GM04504 (cell line): ENCODE results near the gene SMG6.
"Not testable (repeated sequence)": the region's sequence is repeated elsewhere in the genome, so short reads cannot be mapped to it uniquely, and the experiment has no call there.

ENCODE experiments used
- DNase-seq: peaks from one replicate; pipeline ENCODE4 v3.0.0-alpha.2; 2012; ENCODE audit warnings: low read depth

Gene SMG6

DNA sequence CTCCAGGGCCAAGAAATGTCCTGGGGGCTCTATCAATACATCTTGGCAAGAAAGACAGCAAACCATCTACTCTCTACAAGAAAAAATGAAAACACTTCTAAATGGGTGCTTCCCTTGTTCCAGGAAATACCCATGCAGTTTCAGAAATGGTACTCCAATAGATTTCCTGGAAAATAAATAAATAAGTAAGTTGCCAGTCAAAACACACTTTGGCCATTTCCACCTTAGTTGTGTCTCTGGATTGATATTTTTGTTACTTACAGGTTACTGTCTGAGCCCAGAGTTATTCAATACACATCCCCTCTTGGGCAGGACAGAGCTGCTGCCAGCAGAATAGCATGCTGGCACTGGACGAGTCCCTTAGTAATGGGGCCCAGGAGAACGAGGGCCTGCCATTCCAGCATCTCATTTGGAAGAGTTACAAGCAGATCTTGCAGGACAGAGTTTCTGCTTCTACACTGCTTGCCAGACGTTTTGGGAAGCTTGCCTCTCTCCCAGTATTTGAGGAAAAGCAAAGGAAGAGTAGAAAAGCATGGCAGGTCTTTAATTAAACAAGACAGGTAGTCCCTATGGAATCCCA is 100.5 kb downstream of the SMG6 start:
- no peak for DNase-seq

DNA sequence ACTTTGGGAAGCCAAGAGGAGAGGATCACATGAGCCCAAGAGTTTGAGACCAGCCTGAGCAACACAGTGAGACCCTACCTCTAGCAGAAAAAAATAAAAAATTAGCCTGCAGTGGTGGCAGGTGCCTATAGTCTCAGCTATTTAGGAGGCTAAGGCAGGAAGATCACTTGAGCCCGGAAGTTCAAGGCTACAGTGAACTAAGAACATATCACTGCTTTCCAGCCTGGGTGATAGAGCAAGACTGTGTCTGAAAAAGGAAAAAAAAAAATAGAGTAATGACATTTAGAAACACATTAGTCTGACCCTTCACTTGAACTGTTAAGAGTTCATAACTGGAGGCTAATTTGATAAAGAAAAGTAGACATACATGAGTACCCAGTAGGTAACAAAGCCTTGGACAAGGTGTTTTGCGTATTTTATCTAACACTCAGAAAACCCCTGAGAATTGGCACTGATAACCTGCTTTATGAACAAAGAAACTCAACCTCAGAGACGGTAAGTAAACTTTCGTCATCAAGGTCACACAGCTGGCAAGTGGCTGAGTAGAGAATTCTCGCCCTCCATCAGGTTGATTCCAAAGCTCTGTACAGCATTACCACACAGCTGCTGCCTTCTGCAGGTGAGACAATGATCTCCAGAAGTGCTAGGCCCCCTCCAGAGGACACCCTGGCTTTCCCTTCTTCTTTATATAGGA is 101.1 kb downstream of the SMG6 start:
- no peak for DNase-seq

DNA sequence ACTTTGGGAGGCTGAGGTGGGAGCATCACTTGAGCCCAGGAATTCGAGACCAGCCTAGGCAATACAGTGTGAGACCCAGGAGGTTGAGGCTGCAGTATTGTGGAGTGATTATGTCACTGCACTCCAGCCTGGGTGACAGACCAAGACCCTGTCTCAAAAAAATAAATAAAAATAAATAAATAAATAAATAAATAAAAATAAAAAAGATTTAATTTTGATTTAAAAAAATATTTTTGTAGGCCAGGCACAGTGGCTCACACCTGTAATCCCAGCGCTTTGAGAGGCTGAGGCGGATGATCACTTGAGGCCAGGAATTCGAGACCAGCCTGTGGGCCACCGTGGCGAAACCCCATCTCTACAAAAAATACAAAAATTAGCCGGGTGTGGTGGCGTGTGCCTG is 104.2 kb downstream of the SMG6 start:
- not testable (repeated sequence) for DNase-seq

DNA sequence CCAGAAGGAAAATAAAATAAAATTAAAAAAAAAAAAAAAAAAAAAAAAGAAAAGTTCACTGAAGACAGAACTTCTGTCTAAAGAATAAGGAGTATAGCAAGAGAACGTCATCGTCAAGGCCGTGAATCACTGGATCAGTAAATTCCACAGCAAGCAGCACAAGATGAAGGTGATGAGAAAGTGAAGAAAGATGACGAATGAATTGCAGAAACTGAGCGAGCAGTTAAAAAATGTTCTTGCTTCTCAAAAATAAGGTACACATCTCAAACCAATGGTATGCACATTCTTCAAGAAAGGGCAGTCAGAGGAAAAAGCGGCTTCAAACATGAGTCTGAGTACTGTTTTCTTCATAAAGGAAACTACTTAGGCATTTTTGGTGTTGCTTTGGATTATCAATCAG is 104.7 kb downstream of the SMG6 start:
- DNase-seq, result peak; percentile 63

DNA sequence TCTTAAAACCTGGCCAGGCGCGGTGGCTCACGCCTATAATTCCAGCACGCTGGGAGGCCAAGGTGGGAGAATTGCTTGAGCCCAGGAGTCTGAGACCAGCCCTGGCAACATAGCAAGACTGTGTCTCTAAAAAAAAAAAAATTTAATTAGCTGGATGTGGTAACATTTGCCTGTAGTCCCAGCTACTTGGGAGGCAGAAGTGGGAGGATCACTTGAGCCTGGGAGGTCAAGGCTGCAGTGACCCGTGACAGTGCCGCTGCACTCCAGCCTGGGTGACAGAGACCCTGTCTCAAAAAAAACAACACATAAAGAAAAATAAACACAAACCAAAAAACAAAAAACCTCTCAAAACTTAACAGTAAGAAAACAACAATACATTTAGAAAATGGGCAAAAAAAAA is 106.3 kb downstream of the SMG6 start:
- DNase-seq, result no peak

DNA sequence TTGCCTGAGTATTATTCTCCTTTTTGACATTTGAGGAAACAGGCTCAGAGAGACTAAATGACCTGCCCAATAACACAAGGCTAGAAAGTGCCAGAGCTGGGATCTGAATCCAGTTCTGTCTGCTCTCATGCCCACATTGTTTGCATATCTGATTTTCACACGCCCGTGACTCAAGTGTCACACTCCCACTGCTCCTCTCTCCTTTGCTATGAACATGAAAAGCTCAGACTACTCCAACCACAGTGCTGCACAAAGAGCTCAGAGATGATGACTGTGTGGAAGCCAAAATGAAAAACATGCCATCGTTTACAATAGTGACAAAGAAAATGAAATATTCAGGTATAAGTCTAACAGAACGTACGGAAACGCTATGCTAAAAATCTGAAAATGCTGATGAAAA is 107.9 kb downstream of the SMG6 start:
- DNase-seq, result no peak

DNA sequence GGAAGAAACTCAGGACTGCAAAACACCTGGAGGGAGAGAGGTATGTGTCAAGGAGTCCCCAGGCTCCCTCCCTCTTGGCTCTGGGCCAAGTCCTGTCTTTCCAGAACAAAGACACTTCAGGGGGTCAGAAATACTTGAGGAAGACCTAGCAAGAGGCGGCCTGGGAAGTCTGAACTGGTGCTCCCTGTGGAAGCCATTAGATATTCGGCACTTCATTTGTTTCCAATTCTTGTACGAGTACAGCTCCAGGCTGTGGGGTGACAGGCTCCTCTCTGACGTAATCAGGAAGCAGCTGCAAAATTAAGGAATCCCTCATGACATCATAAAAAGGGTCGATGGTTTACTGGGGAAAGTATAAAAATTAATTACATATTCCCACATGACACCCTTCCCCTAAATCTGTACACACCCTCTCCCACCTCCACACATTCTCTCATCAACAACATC is 108.7 kb downstream of the SMG6 start:
- DNase-seq, result no peak

DNA sequence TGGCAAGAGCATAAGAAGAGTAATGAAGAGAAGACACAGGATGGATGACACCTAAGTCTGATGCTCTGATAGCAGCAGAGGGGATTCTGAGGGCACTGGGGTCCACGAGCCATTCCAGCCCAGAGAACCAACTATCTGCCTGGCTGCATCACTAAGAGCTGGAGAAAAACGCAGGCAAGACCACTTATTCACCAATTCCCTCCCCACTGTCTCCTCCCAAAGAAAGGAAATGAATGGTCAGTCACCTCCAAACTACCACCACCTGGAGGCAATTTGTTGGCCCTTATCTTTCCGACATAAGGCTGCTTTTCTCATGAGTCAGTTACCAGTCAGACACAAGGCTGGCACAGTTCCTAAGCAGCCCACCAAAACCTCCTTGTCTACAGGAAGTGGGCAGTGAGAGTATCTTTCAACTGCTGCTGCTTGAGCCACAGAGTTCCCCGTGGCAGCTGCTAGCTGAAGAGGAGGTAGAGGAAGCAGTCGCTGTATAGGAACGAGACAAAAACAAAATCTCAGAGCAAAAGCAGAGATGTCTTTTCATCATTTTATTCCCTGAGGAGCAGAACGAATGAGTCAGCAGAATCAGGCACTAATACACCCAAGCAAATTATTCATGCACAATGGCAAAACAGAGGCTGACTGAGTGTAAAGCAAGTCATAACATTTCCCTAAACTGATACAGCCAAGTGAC is 111.1 kb downstream of the SMG6 start:
- DNase-seq, result peak; percentile 92

DNA sequence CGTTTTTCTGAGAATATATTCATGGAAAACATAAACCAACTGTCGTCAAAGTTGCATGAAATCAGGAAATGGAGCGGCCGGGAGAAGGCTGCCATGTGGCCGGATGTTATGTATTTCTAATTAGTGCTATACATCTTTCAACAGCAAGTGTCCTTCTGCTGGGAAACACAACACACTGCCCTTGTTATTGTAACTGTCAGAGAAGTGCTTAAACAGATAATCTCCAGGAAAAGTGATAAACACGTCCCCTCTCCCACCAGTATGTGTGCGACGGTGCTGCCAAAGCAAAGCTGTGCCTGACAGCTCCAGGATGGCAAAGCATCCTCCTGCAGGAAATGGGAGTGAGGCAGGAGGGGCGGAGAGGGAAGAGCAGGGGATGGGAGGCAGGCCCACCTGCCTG is 111.8 kb downstream of the SMG6 start:
- DNase-seq, result no peak

DNA sequence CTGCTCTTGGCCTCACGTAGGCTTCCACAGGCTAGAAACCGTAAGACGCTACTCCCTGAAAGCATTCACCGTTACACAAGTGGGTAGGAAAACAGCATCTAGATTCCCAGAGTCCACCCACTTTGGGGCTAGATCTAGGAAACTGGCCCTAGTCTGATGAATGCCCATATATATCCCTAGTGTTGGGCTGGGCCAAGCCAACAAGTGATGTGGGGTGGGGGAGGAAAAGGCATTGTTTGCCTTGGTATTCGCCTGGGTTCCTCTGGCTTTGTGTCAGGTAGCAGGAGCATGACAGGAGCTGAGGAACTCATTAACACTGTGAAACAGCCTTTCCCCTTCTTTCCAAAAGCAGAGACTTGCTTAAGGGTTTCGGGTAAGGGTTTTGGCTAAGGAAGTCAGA is 112.4 kb downstream of the SMG6 start:
- DNase-seq, result no peak

DNA sequence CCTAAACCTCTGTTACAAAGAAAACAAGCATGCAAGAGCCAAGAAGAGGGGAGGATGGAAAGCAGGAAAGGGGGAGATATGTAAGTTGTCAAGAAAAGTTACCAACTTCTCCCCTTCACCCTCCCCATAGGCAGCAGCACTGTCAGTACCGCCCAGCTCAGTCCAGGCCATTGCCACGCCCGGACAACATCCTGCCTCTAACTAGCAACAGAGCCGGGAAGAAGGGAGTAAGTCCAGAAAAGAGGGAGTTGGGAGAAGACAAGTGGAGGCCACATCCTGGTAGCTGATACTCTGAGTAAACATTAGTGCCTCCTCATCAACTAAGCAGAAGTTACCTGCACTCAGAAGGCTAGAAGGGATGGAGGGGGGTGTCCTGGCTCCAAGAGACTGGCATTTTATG is 113.6 kb downstream of the SMG6 start:
- no peak for DNase-seq

DNA sequence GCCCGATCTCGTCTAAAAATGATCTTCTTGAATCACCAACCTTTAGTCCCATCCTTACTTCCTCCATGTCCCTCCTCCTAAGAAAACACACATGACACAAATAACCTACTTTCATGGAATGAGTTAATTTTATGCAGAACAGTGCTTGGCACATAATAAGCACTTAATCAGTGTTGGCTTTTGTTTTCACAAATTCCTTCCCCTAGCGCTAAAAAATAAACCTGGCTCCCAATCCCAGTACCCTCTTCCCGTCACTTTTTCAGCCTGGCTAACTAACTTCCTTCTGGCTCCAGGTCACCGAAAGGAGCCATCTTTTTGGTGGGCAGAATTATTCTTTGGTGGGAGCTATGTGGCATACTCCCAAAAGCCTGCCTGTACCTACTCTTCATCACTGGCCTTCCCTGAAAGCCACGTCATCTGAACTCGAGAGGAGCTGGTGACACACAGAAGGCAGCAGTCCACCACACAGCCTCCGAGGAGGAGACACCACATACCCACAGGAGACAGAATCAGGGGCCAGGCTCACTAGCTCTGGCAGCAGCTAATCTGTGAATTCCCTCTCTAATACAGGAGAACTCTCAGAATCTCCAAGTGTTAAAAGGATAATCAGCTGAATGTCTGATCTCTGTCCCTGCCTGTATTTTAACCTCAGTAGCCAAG is 114.5 kb downstream of the SMG6 start:
- no peak for DNase-seq

DNA sequence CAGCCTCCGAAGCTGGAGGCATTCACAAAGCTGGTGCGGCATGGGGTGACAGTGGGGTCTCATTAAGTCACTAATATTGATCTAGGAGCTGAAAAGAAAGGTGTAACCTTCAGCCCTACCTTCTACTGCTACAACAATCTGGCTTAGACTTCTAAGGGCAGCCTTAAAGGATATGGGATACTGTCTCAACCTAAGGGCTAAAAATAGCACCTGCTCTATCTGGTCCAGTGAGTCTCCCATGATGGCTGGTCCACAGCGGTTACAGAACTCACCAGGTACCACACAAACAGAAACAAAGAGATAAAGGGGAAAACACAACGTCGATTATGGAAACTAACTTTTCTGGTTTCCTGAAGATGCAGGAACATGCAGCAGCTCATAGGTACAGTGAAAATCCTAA is 115.8 kb downstream of the SMG6 start:
- DNase-seq, result no peak

DNA sequence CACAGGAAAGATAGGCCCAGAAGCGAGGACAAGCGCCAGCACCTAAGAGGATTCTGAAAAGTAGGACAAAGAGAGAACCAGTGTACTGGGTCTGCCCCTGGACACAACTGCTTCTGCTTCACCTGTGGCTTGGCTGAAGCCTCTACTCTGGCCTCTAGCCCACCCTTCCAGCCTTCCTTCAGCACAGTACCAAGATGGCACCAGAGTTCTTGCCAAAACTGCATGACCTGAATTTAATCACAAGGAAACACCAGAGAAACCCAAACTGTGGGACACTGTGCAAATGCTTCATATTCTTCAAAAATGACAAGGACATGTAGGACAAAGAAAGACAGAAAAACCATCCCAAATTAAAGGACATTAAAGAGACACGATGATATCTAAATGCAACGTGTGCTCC is 116.6 kb downstream of the SMG6 start:
- no peak for DNase-seq

DNA sequence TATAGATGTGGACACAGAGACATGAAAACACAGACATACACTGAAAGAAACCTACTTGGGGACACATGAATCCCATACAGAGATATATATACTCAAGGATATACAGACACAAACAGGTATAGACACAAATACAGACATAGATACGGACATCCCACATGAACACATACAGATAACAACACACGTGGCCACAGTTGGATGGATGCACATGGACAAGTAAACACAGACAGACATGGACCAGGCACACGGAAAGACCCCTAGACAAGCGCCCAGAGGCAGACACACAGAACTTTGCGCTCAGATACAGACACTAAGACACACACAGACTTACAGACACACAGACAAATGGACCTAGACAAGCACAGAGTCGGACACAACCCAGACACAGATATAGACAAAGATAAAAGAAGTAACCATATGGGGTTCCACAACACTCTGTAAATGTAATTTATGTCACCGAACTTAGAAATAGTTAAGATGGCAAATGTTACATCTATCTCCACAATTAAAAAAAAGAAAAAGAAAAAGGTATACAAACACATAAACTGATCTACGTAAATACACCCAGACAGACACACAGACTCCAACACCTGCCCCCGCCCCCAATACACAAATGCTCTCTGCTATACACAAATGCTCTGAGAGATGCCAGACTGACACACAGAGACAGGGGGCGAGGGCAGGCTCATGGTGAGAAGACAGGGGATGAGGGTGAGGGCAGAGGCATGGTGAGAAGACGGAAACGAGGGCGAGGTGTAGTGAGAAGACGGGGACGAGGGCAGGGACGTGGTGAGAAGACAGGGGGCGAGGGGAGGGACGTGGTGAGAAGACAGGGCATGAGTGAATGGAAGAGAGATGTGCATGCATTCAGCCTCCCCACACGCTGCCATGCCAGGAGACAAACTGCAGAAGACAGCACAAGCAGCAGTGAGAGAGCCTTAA is 118.3 kb downstream of the SMG6 start:
- no peak for DNase-seq

DNA sequence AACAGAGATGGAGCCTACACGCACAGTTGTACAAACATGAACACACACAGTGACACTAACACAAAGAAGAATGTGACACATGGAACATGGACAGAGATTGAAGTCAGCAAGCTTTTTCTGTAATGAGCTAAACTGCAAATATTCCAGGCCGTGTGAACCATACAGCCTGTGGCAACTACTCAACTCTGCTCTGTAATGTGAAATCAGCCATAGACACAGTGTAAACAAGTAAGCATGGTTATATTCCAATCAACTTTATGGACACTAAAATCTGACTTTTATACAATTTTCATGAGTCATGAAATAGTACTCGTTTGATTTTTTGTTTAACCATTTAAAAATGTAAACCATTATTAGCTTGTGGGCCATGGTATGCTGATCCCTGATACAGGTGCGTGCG is 120.2 kb downstream of the SMG6 start:
- DNase-seq, result peak; percentile 51

DNA sequence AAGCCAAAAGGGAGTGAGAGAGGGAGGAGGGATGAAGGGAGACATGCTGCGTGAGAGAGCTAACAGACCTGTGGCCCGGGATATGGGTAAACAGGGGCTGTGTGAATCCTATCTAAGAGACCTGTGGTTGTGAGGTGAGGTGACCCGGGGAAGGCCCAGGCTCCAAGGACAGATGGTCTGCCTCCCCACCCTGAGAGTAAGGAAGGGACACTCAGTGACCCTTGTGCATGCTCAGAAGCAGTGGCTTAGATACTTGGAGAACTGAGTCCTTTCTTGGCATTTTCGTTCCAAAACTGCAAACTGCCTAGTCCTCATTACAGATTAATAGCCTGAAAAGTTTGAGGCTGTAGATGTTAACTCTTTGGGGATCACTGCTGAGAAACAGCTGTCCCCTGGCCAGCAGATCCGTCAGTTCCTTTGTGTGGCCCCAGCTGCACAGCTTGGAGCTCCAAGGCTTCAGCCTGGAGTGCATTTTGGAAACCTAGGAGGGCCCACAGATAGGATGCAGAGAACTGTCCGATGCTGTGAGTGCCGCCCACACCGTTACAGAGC is 121.6 kb downstream of the SMG6 start:
- DNase-seq, result no peak

DNA sequence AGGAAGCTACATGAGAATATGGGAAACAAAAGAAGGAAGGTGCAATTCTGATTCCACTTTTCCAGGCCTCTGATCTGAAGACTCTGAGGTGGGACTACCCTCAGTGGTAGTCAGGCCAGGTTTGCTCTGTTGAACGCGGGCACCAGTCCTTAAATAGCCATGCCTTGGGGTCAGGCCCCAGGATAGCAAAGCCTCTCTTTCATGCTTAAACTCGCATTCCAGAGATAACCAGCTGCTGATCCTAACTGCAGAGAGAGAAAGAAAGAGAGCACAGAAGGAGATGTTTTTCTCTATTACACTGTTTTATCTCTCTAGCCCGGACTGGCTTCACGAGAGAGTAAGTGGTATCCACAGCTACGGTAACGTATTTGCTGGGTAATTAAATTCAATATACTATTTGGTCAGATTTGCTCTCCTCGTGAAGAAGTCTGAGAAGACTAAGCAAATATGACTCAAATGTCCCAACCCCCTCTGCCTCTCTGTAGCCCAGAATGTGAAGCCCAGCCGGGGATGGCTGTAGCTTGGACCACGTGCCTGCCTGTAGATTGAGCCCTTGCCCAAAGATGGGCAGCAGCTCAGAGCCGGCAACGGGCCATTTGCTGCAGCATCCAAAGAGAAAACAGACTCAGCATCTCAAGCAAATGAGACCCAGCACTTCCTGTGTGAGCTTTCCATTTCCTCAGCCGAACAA is 122.2 kb downstream of the SMG6 start:
- DNase-seq, result peak; percentile 86

DNA sequence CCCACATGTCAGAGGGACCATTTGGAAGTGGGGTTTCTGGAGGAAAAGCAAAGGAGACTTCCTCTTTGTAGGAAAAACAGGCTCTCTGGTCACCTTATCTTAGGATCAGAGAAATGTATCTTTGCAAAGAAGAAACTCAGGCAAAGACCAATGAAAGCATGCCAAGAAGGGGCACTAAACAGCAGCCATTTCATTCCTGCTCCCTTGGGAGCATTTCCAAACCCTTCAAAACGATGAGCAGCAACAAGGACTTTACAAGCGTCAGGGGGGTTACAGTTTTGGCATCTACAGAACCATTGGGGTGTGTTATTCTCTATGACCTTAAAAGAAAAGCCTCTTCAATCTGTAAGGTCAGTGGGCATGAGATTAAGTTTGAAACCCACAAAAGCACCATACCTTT is 122.8 kb downstream of the SMG6 start:
- DNase-seq, result no peak

DNA sequence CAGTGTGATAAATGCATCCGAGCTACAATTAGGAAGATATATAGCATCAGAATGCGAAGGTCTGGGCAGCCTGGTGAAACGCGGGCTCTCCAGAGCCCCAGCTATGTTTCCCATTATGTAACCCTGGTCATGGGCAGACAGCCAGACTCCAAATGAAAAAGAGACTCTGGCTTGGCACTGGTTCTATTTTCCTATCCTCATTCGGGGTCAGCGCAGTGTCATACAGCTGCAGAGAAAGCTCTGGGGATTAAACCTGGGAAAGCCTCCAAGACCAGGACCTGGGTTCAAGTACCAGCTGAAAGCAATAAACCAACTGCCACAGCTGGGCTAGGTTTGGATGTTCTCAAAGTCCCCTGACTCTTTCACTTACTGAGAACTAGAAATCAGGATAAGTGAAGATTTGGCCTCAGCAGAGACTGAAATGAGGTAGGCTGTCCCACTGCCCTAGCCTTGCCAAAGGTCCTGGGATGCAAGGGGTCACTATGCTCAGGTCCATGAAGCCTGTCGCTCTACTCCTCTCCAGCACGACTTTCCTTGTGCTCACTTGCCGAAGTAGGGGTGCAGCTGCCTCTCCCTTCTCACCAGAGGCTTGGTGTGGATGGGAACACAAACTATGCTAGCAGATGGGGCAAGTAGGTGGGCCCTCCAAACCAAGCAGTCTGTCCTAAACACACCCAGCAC is 123.8 kb downstream of the SMG6 start:
- peak; percentile 98 for DNase-seq
